Measurements from ENCODE around the gene WNT2.

Gene WNT2

GRCh38 chr7:117319181-117319580, 3.7 kb downstream of the WNT2 start:
- no peak overlapping the region for H3K27ac ChIP-seq
- H4K20me1 ChIP-seq (ENCODE audit: insufficient read depth) = no peaks in the 10 kb centered on the region
- no peak overlapping the region for H2AFZ ChIP-seq (ENCODE audit: low read depth)
- no peak for TF ChIP-seq CTCF (conservative IDR thresholded peaks at IDR 0.05; ENCODE audit: low read depth, low read length)
- H3K4me3 ChIP-seq (IDR thresholded peaks at IDR 0.05; ENCODE audit: insufficient read depth, low read depth, low read length) = no peak overlapping the region
- H3K36me3 ChIP-seq (ENCODE audit: insufficient read depth) = no peaks in the 10 kb centered on the region
- H3K9ac ChIP-seq = no peak overlapping the region
- H3K4me1 ChIP-seq (ENCODE audit: low read depth, poor library complexity, severe bottlenecking) = no peaks in the 10 kb centered on the region
- H3K79me2 ChIP-seq (ENCODE audit: insufficient read depth, low read depth) = no peaks in the 10 kb centered on the region
- H3K4me2 ChIP-seq = no peak overlapping the region
- no peaks in the 10 kb centered on the region for H3K27me3 ChIP-seq (ENCODE audit: insufficient read depth, low read depth)

- no peak overlapping the region for H3K4me3 ChIP-seq (IDR thresholded peaks at IDR 0.05; ENCODE audit: insufficient read depth, low read depth, low read length)
- no peaks in the 10 kb centered on the region for H3K27me3 ChIP-seq (ENCODE audit: insufficient read depth, low read depth)
- H2AFZ ChIP-seq (ENCODE audit: low read depth) = no peak overlapping the region
- H3K4me1 ChIP-seq (ENCODE audit: low read depth, poor library complexity, severe bottlenecking) = no peaks in the 10 kb centered on the region
- no peaks in the 10 kb centered on the region for H4K20me1 ChIP-seq (ENCODE audit: insufficient read depth)
- H3K27ac ChIP-seq = no peak overlapping the region
- TF ChIP-seq CTCF (conservative IDR thresholded peaks at IDR 0.05; ENCODE audit: low read depth, low read length) = no peak
- H3K79me2 ChIP-seq (ENCODE audit: insufficient read depth, low read depth) = no peaks in the 10 kb centered on the region
- no peak overlapping the region for H3K4me2 ChIP-seq
- H3K9ac ChIP-seq = no peak overlapping the region
- H3K36me3 ChIP-seq (ENCODE audit: insufficient read depth) = no peaks in the 10 kb centered on the region
Measured at GRCh38 chr7:117313582-117313981, 9.3 kb downstream of the WNT2 start.

GRCh38 chr7:117312593-117313580, 10.0 kb downstream of the WNT2 start:
- TF ChIP-seq CTCF (conservative IDR thresholded peaks at IDR 0.05; ENCODE audit: low read depth, low read length) = no peak
- no peaks in the 10 kb centered on the region for H3K27me3 ChIP-seq (ENCODE audit: insufficient read depth, low read depth)
- H3K4me3 ChIP-seq (IDR thresholded peaks at IDR 0.05; ENCODE audit: insufficient read depth, low read depth, low read length) = no peak overlapping the region
- H3K4me1 ChIP-seq (ENCODE audit: low read depth, poor library complexity, severe bottlenecking) = no peaks in the 10 kb centered on the region
- H3K79me2 ChIP-seq (ENCODE audit: insufficient read depth, low read depth) = no peaks in the 10 kb centered on the region
- H3K27ac ChIP-seq = no peak overlapping the region
- H4K20me1 ChIP-seq (ENCODE audit: insufficient read depth) = no peaks in the 10 kb centered on the region
- H3K36me3 ChIP-seq (ENCODE audit: insufficient read depth) = no peaks in the 10 kb centered on the region
- H2AFZ ChIP-seq (ENCODE audit: low read depth) = no peak overlapping the region
- no peak overlapping the region for H3K4me2 ChIP-seq
- H3K9ac ChIP-seq = no peak overlapping the region

- H2AFZ ChIP-seq (ENCODE audit: low read depth) = no peak overlapping the region
- H3K27me3 ChIP-seq (ENCODE audit: insufficient read depth, low read depth) = no peaks in the 10 kb centered on the region
- H4K20me1 ChIP-seq (ENCODE audit: insufficient read depth) = no peaks in the 10 kb centered on the region
- no peaks in the 10 kb centered on the region for H3K4me1 ChIP-seq (ENCODE audit: low read depth, poor library complexity, severe bottlenecking)
- no peaks in the 10 kb centered on the region for H3K36me3 ChIP-seq (ENCODE audit: insufficient read depth)
- H3K27ac ChIP-seq = no peak overlapping the region
- no peaks in the 10 kb centered on the region for H3K79me2 ChIP-seq (ENCODE audit: insufficient read depth, low read depth)
- TF ChIP-seq CTCF (conservative IDR thresholded peaks at IDR 0.05; ENCODE audit: low read depth, low read length) = no peak
- H3K9ac ChIP-seq = no peak overlapping the region
- no peak overlapping the region for H3K4me2 ChIP-seq
- no peak overlapping the region for H3K4me3 ChIP-seq (IDR thresholded peaks at IDR 0.05; ENCODE audit: insufficient read depth, low read depth, low read length)
Measured at GRCh38 chr7:117308891-117309290, 14.0 kb downstream of the WNT2 start.
